H1 (cell line): ENCODE measurements around the gene STXBP5. TPM values are rescaled to one million over a fixed set of nuclear protein-coding genes. Genes with fewer than 3 reads are reported as not detected.

Experiments
- CTCF ChIA-PET: fragments of 300-600 bp; sonication (Branson Sonifier 250); formaldehyde crosslinking; loops from one replicate; lab custom pipeline; 2021; ENCODE audit not compliant: partially characterized antibody; lab: Charles Lee
- POLR2A ChIA-PET: fragments of 300-600 bp; sonication (Branson Sonifier 250); formaldehyde crosslinking; loops from one replicate; lab custom pipeline; 2021; ENCODE audit warnings: inconsistent platforms; ENCODE audit not compliant: partially characterized antibody; lab: Charles Lee
- DNase-seq, 2 experiments: peaks; one replicate each; pipeline versions ENCODE4 v3.0.0 to v3.0.0-alpha.2; 2010 to 2022; ENCODE audit warnings: low spot score in 2 of 2, low read depth in 1 of 2, mixed read lengths in 1 of 2
- FAIRE-seq: peaks from 2 replicates; lab custom pipeline; 2011; peaks lifted over from hg19 to GRCh38; lab: Jason Lieb, UNC
- H2AFZ ChIP-seq: 2 replicates; pipeline ENCODE4 v1.8.1; 2012; ENCODE audit warnings: low read length, inconsistent platforms
- H2AK5ac ChIP-seq: 2 replicates; pipeline ENCODE4 v1.6.1; 2013; ENCODE audit warnings: low read depth, low read length
- H2BK120ac ChIP-seq: replicated peaks from 2 replicates; pipeline ENCODE3; 2013; ENCODE audit warnings: low read depth, low read length, inconsistent platforms
- H2BK12ac ChIP-seq: 2 replicates; pipeline ENCODE4 v1.6.1; 2013; ENCODE audit warnings: low read depth, low read length
- H2BK15ac ChIP-seq: 2 replicates; pipeline ENCODE4 v1.6.1; 2013; ENCODE audit warnings: low read length
- H2BK20ac ChIP-seq: 2 replicates; pipeline ENCODE4 v1.6.1; 2013; ENCODE audit warnings: low read length
- H2BK5ac ChIP-seq: 2 replicates; pipeline ENCODE4 v1.6.1; 2013; ENCODE audit warnings: low read depth, low read length
- H3K14ac ChIP-seq: 2 replicates; pipeline ENCODE4 v1.6.1; 2013; ENCODE audit warnings: inconsistent platforms; ENCODE audit not compliant: insufficient read length
- H3K18ac ChIP-seq: 2 replicates; pipeline ENCODE4 v1.6.1; 2013; ENCODE audit warnings: low read length; ENCODE audit errors: extremely low read depth
- H3K23ac ChIP-seq: 2 replicates; pipeline ENCODE4 v1.6.1; 2013; ENCODE audit warnings: inconsistent platforms; ENCODE audit not compliant: insufficient read length
- H3K23me2 ChIP-seq: 2 replicates; pipeline ENCODE4 v1.6.1; 2013; ENCODE audit warnings: low read depth, low read length
- H3K27ac ChIP-seq: 2 replicates; pipeline ENCODE4 v1.6.1; 2011; ENCODE audit warnings: low read depth, low read length, inconsistent platforms
- H3K27me3 ChIP-seq, 4 experiments: replicated peaks in 1 of 4; 1 replicate in 1 of 4; 2 replicates in 3 of 4; pipeline versions ENCODE4 v1.6.1 to v1.8.1; 2011 to 2013; ENCODE audit warnings: low read length in 3 of 4, mild to moderate bottlenecking in 3 of 4, inconsistent platforms in 2 of 4, mixed read lengths in 2 of 4, moderate library complexity in 1 of 4; ENCODE audit not compliant: control insufficient read depth in 3 of 4, insufficient read depth in 3 of 4; ENCODE audit errors: extremely low read depth in 1 of 4
- H3K36me3 ChIP-seq, 4 experiments: 2 replicates each; pipeline versions ENCODE4 v1.6.1 to v1.8.1; 2011 to 2013; ENCODE audit warnings: mild to moderate bottlenecking in 4 of 4, low read length in 3 of 4, moderate library complexity in 2 of 4, control low read depth in 1 of 4, inconsistent platforms in 1 of 4; ENCODE audit not compliant: insufficient read depth in 4 of 4, control insufficient read depth in 2 of 4
- H3K4ac ChIP-seq: replicated peaks from 2 replicates; pipeline ENCODE3; 2013; ENCODE audit warnings: low read length, low read depth, mixed read lengths, inconsistent platforms; ENCODE audit not compliant: insufficient read length
- H3K4me1 ChIP-seq, 4 experiments: replicated peaks in 1 of 4; 1 replicate in 1 of 4; 2 replicates in 3 of 4; pipeline versions ENCODE4 v1.6.1 to v1.8.1; 2011 to 2013; ENCODE audit warnings: low read length in 3 of 4, inconsistent platforms in 2 of 4, mixed read lengths in 1 of 4; ENCODE audit not compliant: insufficient read depth in 4 of 4, control insufficient read depth in 3 of 4
- H3K4me2 ChIP-seq, 2 experiments: 2 replicates each; pipeline versions ENCODE4 v1.6.1 to v1.8.1; 2011 to 2013; ENCODE audit warnings: low read depth in 2 of 2, low read length in 2 of 2, control low read depth in 1 of 2, inconsistent platforms in 1 of 2, mild to moderate bottlenecking in 1 of 2; ENCODE audit not compliant: insufficient read depth in 1 of 2
- H3K4me3 ChIP-seq, 4 experiments: fragments of 200-600, 300-600 bp in 1 of 4; sonication (generic), shearing (Covaris generic), sonication (Bioruptor Twin) in 1 of 4; 2 replicates each; pipeline versions ENCODE4 v1.5.1 to v1.8.1; 2011 to 2016; ENCODE audit warnings: low read length in 4 of 4, low read depth in 3 of 4, control low read depth in 2 of 4, inconsistent platforms in 2 of 4, mild to moderate bottlenecking in 2 of 4, mixed read lengths in 1 of 4, moderate library complexity in 1 of 4; ENCODE audit not compliant: insufficient read depth in 2 of 4; ENCODE audit errors: extremely low read depth in 1 of 4
- H3K56ac ChIP-seq: replicated peaks from 2 replicates; pipeline ENCODE3; 2013; ENCODE audit warnings: low read depth, mild to moderate bottlenecking, mixed read lengths, low read length, inconsistent platforms; ENCODE audit not compliant: insufficient read length
- H3K79me1 ChIP-seq: 2 replicates; pipeline ENCODE4 v1.6.1; 2013; ENCODE audit warnings: low read depth, low read length, control low read depth
- H3K79me2 ChIP-seq, 2 experiments: 2 replicates each; pipeline versions ENCODE4 v1.6.1 to v1.8.1; 2012 to 2013; ENCODE audit warnings: low read length in 2 of 2, mild to moderate bottlenecking in 2 of 2, inconsistent platforms in 1 of 2; ENCODE audit not compliant: insufficient read depth in 2 of 2, control insufficient read depth in 1 of 2
- H3K9ac ChIP-seq, 4 experiments: replicated peaks in 1 of 4; 1 replicate in 1 of 4; 2 replicates in 3 of 4; pipeline versions ENCODE4 v1.6.1 to v1.8.1; 2011 to 2013; ENCODE audit warnings: low read depth in 3 of 4, low read length in 3 of 4, control low read depth in 2 of 4, mild to moderate bottlenecking in 2 of 4, moderate library complexity in 2 of 4, inconsistent platforms in 1 of 4; ENCODE audit errors: extremely low read depth in 1 of 4
- H3K9me3 ChIP-seq, 2 experiments: 2 replicates each; pipeline versions ENCODE4 v1.6.1 to v1.8.1; 2012 to 2013; ENCODE audit warnings: mild to moderate bottlenecking in 2 of 2, moderate library complexity in 2 of 2, control low read depth in 1 of 2, inconsistent platforms in 1 of 2, low read depth in 1 of 2, low read length in 1 of 2, mixed read lengths in 1 of 2; ENCODE audit not compliant: insufficient read depth in 2 of 2
- H4K20me1 ChIP-seq, 2 experiments: replicated peaks in 1 of 2; 2 replicates each; pipeline versions ENCODE3 to v1.8.1; 2011 to 2013; ENCODE audit warnings: inconsistent platforms in 2 of 2, low read length in 2 of 2, mild to moderate bottlenecking in 1 of 2; ENCODE audit not compliant: insufficient read depth in 2 of 2, control insufficient read depth in 1 of 2
- H4K5ac ChIP-seq: 2 replicates; pipeline ENCODE4 v1.6.1; 2013; ENCODE audit warnings: low read length, low read depth, mixed read lengths, inconsistent platforms; ENCODE audit not compliant: insufficient read length
- H4K8ac ChIP-seq: 2 replicates; pipeline ENCODE4 v1.8.0; 2013; ENCODE audit warnings: mild to moderate bottlenecking, moderate library complexity, low read length, inconsistent platforms; ENCODE audit not compliant: insufficient read depth; ENCODE audit errors: extremely low read depth
- H4K91ac ChIP-seq: replicated peaks from 2 replicates; pipeline ENCODE3; 2013; ENCODE audit warnings: low read length, mixed read lengths, inconsistent platforms; ENCODE audit not compliant: insufficient read length
- BACH1 ChIP-seq: IDR thresholded peaks from 2 replicates; pipeline ENCODE4 v1.6.1; 2012; ENCODE audit warnings: low read length, improper control_type of control experiment
- BRCA1 ChIP-seq: IDR thresholded peaks from 2 replicates; pipeline ENCODE4 v1.6.1; 2012; ENCODE audit warnings: low read depth, low read length, improper control_type of control experiment
- E2F6 ChIP-seq: IDR thresholded peaks from 2 replicates; pipeline ENCODE4 v1.6.1; 2012; ENCODE audit warnings: inconsistent platforms
- EP300 ChIP-seq, 2 experiments: IDR thresholded peaks; 1 replicate in 1 of 2; 2 replicates in 1 of 2; pipeline ENCODE4 v1.6.1; 2011 to 2012; ENCODE audit warnings: low read depth in 2 of 2, low read length in 2 of 2, mild to moderate bottlenecking in 2 of 2, borderline replicate concordance in 1 of 2, inconsistent platforms in 1 of 2, moderate library complexity in 1 of 2
- FOSL1 ChIP-seq: IDR thresholded peaks from 2 replicates; pipeline ENCODE4 v1.6.1; 2011; ENCODE audit warnings: mild to moderate bottlenecking, low read depth, low read length, moderate library complexity; ENCODE audit not compliant: insufficient read depth
- GTF2F1 ChIP-seq: IDR thresholded peaks from 2 replicates; pipeline ENCODE4 v1.6.1; 2012; ENCODE audit warnings: low read depth, low read length, improper control_type of control experiment, borderline replicate concordance
- SP1 ChIP-seq: IDR thresholded peaks from 2 replicates; pipeline ENCODE4 v1.6.1; 2011; ENCODE audit warnings: low read depth, low read length
- SP4 ChIP-seq: IDR thresholded peaks from 2 replicates; pipeline ENCODE4 v1.6.1; 2012; ENCODE audit warnings: low read length, inconsistent platforms
- ZNF274 ChIP-seq: IDR thresholded peaks from 2 replicates; pipeline ENCODE4 v1.7.0; 2012; ENCODE audit warnings: low read length, borderline replicate concordance; ENCODE audit errors: extremely low read depth
- WGBS, 2 experiments: shearing (Covaris generic) in 1 of 2; methylation state at CpG; one replicate each; pipeline versions ENCODE4 v1.1.6 to v1.1.7; 2013 to 2015; ENCODE audit warnings: low lambda C conversion rate in 2 of 2, mixed read lengths in 2 of 2, inconsistent platforms in 1 of 2, low coverage in 1 of 2, missing lambda C conversion rate in 1 of 2; ENCODE audit not compliant: insufficient replicate concordance in 2 of 2, insufficient coverage in 1 of 2, insufficient read length in 1 of 2; ENCODE audit errors: extremely low coverage in 1 of 2, missing lambda C conversion rate in 1 of 2; 5-methylcytosine and 5-hydroxymethylcytosine counted together
- polyA plus RNA-seq, 7 experiments: library from polyadenylated mRNA; depleted of rRNA in 3 of 7; stranded (reverse) in 5 of 7; unstranded in 2 of 7; fragments of >200 nt in 5 of 7; fragments of 200-250 nt in 2 of 7; gene quantifications; 1 replicate in 5 of 7; 2 replicates in 1 of 7; 4 replicates in 1 of 7; pipeline versions ENCODE4 v1.2.1 to v1.2.3, GENCODE V29; 2011 to 2013; ENCODE audit warnings: missing spikeins in 2 of 7, mixed read lengths in 2 of 7
- total RNA-seq: library from RNA; stranded (reverse); fragmentation: NEBNext Ultra II Directional; extraction: Animal tissue kit (Norgen Biotek cat#: 25700); gene quantifications from 2 replicates; pipeline ENCODE4 v1.2.1, GENCODE V29; 2021

The STXBP5 gene
- total and polyA plus RNA-seq, 2 of the 8 experiments (the other 6 are each of a cell fraction or from before 2014, with no cell fraction given), result 2.7 to 10.8 TPM

- Histone ChIP-seq H2AK5ac (no peak overlapping the region), H2AFZ (no peak overlapping the region), H3K79me1 (no peaks in the 10 kb centered on the region), H2BK12ac (no peak overlapping the region), H3K27me3 (no peaks in the 10 kb centered on the region), H2BK120ac (no peak overlapping the region), H4K8ac (no peak overlapping the region), H3K4ac (no peak overlapping the region), H3K9me3 (no peaks in the 10 kb centered on the region), H3K18ac (no peak overlapping the region), H3K14ac (no peak overlapping the region), H3K4me1 (no peaks in the 10 kb centered on the region), H3K56ac (no peak overlapping the region), H3K36me3 (no peaks in the 10 kb centered on the region), H3K79me2 (no peaks in the 10 kb centered on the region), H3K9ac (no peak overlapping the region), H2BK20ac (no peak overlapping the region), H3K23me2 (no peaks in the 10 kb centered on the region), H3K4me2 (no peak overlapping the region), H4K91ac (no peak overlapping the region), H3K4me3 (no peak overlapping the region), H3K23ac (no peak overlapping the region), H2BK5ac (no peak overlapping the region), H4K20me1 (no peaks in the 10 kb centered on the region), H2BK15ac (no peak overlapping the region), H4K5ac (no peak overlapping the region), H3K27ac (no peak overlapping the region)
- ChIA-PET POLR2A (no interaction called here), CTCF (interaction anchor here (1.1 to 1.3 kb wide), 3 partner anchors 64 to 225 kb away, joined by 3 read pairs; no protein-coding TSS in a partner anchor)
- no peak for TF ChIP-seq SP1
- TF ChIP-seq EP300 (IDR thresholded peaks at IDR 0.05; ENCODE audit: borderline replicate concordance in 1 of 2, low read depth in 2 of 2, low read length in 2 of 2), result no peak
- no peak for TF ChIP-seq SP4
- TF ChIP-seq FOSL1, result no peak
- no peak for TF ChIP-seq E2F6
- no peak for TF ChIP-seq BRCA1
- TF ChIP-seq GTF2F1, result no peak
- TF ChIP-seq ZNF274, result no peak
- TF ChIP-seq BACH1, result no peak
- no peak for FAIRE-seq
- 91 to 100% methylated on average over 1 to 4 of the region's 4 CpGs for WGBS, 2 experiments
- DNase-seq, result no peak
Measured at GRCh38 chr6:147156799-147157382, 47.3 kb upstream of the STXBP5 start.
